ENCODE data around the gene HIPK2. TPM values are rescaled to one million over a fixed set of nuclear protein-coding genes. Genes with fewer than 3 reads are reported as not detected.
A peak's percentile ranks its signal among the peaks of the same experiment; 100 is the strongest.

HIPK2 gene
- total and polyA plus RNA-seq, 2 of the 4 experiments (the other 2 are of a cell fraction) = 22.0 to 27.1 TPM

DNA sequence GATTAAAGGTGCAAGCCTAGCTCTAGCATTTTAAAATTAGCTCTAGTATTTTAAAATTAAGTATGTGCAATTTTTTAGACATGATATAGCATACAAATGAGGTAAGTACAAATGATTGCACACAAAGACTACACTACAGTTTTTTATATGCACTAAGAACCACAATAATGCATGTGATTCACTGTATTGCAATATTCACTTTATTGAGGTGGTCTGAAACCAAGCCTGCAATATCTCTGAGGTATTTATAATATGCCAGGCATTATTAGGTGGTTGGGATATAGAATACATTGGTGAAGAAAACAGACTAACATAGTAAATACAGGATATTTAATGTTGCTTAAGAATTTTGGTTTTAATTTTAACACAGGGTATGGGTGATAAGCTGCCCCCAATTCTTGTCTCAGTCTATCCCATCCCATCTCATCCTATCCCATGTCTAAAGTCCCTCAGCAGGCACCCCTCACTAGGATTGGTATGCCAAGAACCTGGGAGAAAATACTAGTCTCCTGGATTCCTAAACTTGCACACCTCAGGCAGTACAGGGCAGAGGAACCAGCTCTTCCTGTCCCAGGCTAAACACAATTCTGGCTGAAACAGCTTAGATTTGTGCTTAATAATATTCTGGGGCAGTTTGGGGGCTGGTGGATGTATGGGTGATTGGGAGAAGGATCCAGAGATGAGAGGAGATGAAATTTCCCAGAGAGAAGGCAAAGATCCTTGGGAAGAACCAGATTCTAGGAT, 90.4 kb downstream of the HIPK2 start:
- Histone ChIP-seq H2AK5ac (ENCODE audit: low read depth, low read length) (no peak overlapping the region; the same call in 1 of the 2 replicates), H3K4me2 (ENCODE audit: low read depth, low read length) (no peak overlapping the region), H2BK120ac (ENCODE audit: low read depth, low read length) (no peak overlapping the region), H2AK9ac (replicated peaks; ENCODE audit: low read depth, low read length, poor library complexity) (no peak overlapping the region), H3K27ac (ENCODE audit: insufficient read depth, low read length) (no peak overlapping the region), H3K36me3 (ENCODE audit: control insufficient read depth, insufficient read depth, low read length) (peaks cover 44% of the 10 kb centered on the region), H3K18ac (ENCODE audit: low read depth, low read length) (no peak overlapping the region), H4K5ac (ENCODE audit: low read depth, low read length) (no peak overlapping the region), H3K79me1 (ENCODE audit: low read depth in 1 of 2, low read length in 2 of 2) (peaks cover 29 to 88% of the 10 kb centered on the region in 2 experiments), H3K4ac (ENCODE audit: low read depth, low read length) (0 out of 2 replicates have a peak overlapping the region, but pooled peaks have one; percentile 58), H2BK15ac (ENCODE audit: low read depth, low read length) (no peak overlapping the region), H3K56ac (ENCODE audit: extremely low read depth, insufficient read depth, low read length) (no peak overlapping the region), H3K23ac (ENCODE audit: low read depth, low read length) (0 out of 2 replicates have a peak overlapping the region, but pooled peaks have one; percentile 31), H3K9ac (ENCODE audit: low read depth, low read length) (no peak overlapping the region), H3K4me1 (ENCODE audit: control insufficient read depth, insufficient read depth, low read length) (peaks cover 24% of the 10 kb centered on the region), H3K9me3 (ENCODE audit: control insufficient read depth, insufficient read depth, low read length) (no peaks in the 10 kb centered on the region; the same call in 1 of the 2 replicates), H3K14ac (replicated peaks; ENCODE audit: low read depth, low read length) (no peak overlapping the region), H3K4me3 (ENCODE audit: insufficient read depth, low read depth, low read length) (no peak overlapping the region), H4K91ac (ENCODE audit: insufficient read depth, low read depth, low read length) (peak overlapping the region; percentile 6; the same call in 1 of the 2 replicates), H2BK20ac (ENCODE audit: low read depth, low read length) (no peak overlapping the region), H2BK5ac (ENCODE audit: low read depth, low read length, poor library complexity, severe bottlenecking) (peak overlapping the region; percentile 54), H4K20me1 (ENCODE audit: insufficient read depth, low read length) (peaks cover 46% of the 10 kb centered on the region; the same call in 1 of the 2 replicates), H3K9me1 (ENCODE audit: insufficient read depth, low read length) (peaks cover 26% of the 10 kb centered on the region), H4K8ac (ENCODE audit: low read depth in 2 of 2, low read length in 2 of 2) (no peak overlapping the region), H3K27me3 (ENCODE audit: control insufficient read depth, insufficient read depth, low read length) (no peaks in the 10 kb centered on the region), H2AFZ (replicated peaks; ENCODE audit: low read length, poor library complexity) (no peak overlapping the region)
- no peak for TF ChIP-seq MXI1 (IDR thresholded peaks at IDR 0.05; ENCODE audit: borderline replicate concordance, low read depth, low read length)
- TF ChIP-seq CEBPB (IDR thresholded peaks at IDR 0.05; ENCODE audit: low read depth, low read length) = peak; percentile 31; the same call in 1 of the 2 replicates
- TF ChIP-seq MAFK (IDR thresholded peaks at IDR 0.05; ENCODE audit: low read depth, low read length) = no peak
- TF ChIP-seq RCOR1 (IDR thresholded peaks at IDR 0.05; ENCODE audit: insufficient replicate concordance, low read length) = no peak
- in situ Hi-C loops (cut with MboI; ENCODE audit: low sequenced_read_pairs) (no loop called here), intact Hi-C loops (cut with micrococcal nuclease) (no loop called here), dilution Hi-C loops (cut with HindIII; ENCODE audit: low sequenced_read_pairs, unreplicated experiment) (no loop called here)
- DNase-seq (no peak), ATAC-seq (ENCODE audit: low read depth) (no peak)
- ChIA-PET CTCF (no interaction called here), POLR2A (ENCODE audit: unreplicated experiment) (no interaction called here)
- BruUV-seq (replicated peaks) = no TSS peak

Data from IMR-90 (cell line).